Neural cell (in vitro differentiated cells): ENCODE measurements around the gene PEMT. TPM values are rescaled to one million over a fixed set of nuclear protein-coding genes. Genes with fewer than 3 reads are reported as not detected.

Source experiments
- H2AFZ ChIP-seq: fragments of 200-600, 300-800 bp; sonication (generic), shearing (Covaris generic); 2 replicates; pipeline ENCODE4 v1.6.0; 2014; ENCODE audit warnings: low read depth, mild to moderate bottlenecking, antibody characterized with exemption, low read length, moderate library complexity
- H3F3A ChIP-seq: fragments of 200-600 bp; shearing (Covaris generic); 2 replicates; pipeline ENCODE4 v1.6.1; 2016; ENCODE audit warnings: mild to moderate bottlenecking, moderate library complexity, mixed read lengths, antibody characterized with exemption, low read length; ENCODE audit not compliant: insufficient read depth, poor library complexity, severe bottlenecking
- H3K27ac ChIP-seq: fragments of 200-600, 300-800 bp; sonication (generic), shearing (Covaris generic); 2 replicates; pipeline ENCODE4 v1.5.1; 2014; ENCODE audit warnings: mild to moderate bottlenecking, low read length, moderate library complexity
- H3K27me3 ChIP-seq: fragments of 300-800, 200-600 bp; sonication (generic), shearing (Covaris generic); 2 replicates; pipeline ENCODE4 v1.6.0; 2014; ENCODE audit warnings: mild to moderate bottlenecking, low read depth, low read length, moderate library complexity; ENCODE audit not compliant: insufficient read depth
- H3K36me3 ChIP-seq: fragments of 300-800, 200-600 bp; sonication (generic), shearing (Covaris generic); 2 replicates; pipeline ENCODE4 v1.5.1; 2014; ENCODE audit warnings: mild to moderate bottlenecking, antibody characterized with exemption, low read length, moderate library complexity; ENCODE audit not compliant: insufficient read depth
- H3K4me2 ChIP-seq: fragments of 300-800, 200-600 bp; sonication (generic), shearing (Covaris generic); 2 replicates; pipeline ENCODE4 v1.6.0; 2014; ENCODE audit warnings: mild to moderate bottlenecking, low read length
- H3K4me3 ChIP-seq: fragments of 300-800, 200-600 bp; sonication (generic), shearing (Covaris generic); 2 replicates; pipeline ENCODE4 v1.5.1; 2014; ENCODE audit warnings: mild to moderate bottlenecking, low read length, moderate library complexity
- H3K79me2 ChIP-seq: fragments of 200-600 bp; shearing (Covaris generic); replicated peaks from 2 replicates; pipeline ENCODE4 v1.6.0; 2014; ENCODE audit warnings: mild to moderate bottlenecking, low read length, moderate library complexity; ENCODE audit not compliant: insufficient read depth
- H3K9ac ChIP-seq: fragments of 300-800, 200-600 bp; sonication (generic), shearing (Covaris generic); 2 replicates; pipeline ENCODE4 v1.6.1; 2016; ENCODE audit warnings: mild to moderate bottlenecking, low read length, mixed read lengths
- H3K9me2 ChIP-seq: fragments of 200-600 bp; shearing (Covaris generic); 2 replicates; pipeline ENCODE4 v1.6.1; 2016; ENCODE audit warnings: mild to moderate bottlenecking, low read length, mixed read lengths; ENCODE audit not compliant: insufficient read depth
- H3K9me3 ChIP-seq: fragments of 200-600, 300-800 bp; sonication (generic), shearing (Covaris generic); 2 replicates; pipeline ENCODE4 v1.6.1; 2016; ENCODE audit warnings: mild to moderate bottlenecking, mixed run types, low read length, moderate library complexity, mixed read lengths
- H4K20me1 ChIP-seq: fragments of 200-600 bp; shearing (Covaris generic); 2 replicates; pipeline ENCODE4 v1.6.1; 2016; ENCODE audit warnings: mild to moderate bottlenecking, mixed run types; ENCODE audit not compliant: insufficient read depth
- CTCF ChIP-seq: fragments of 450-650 bp; IDR thresholded peaks from 2 replicates; pipeline ENCODE4 v1.5.1; 2014; ENCODE audit warnings: antibody characterized with exemption, mild to moderate bottlenecking, moderate library complexity; ENCODE audit not compliant: poor library complexity, severe bottlenecking
- EP300 ChIP-seq: fragments of 450-650 bp; conservative IDR thresholded peaks from 2 replicates; pipeline ENCODE4 v1.6.1; 2014; ENCODE audit warnings: antibody characterized with exemption, mild to moderate bottlenecking, moderate library complexity; ENCODE audit not compliant: poor library complexity, severe bottlenecking
- EZH2 ChIP-seq: fragments of 200-600, 300-800 bp; shearing (Covaris generic), sonication (generic); IDR thresholded peaks from 2 replicates; pipeline ENCODE4 v1.6.1; 2014; ENCODE audit warnings: antibody characterized with exemption, low read length, borderline replicate concordance, mild to moderate bottlenecking; ENCODE audit not compliant: insufficient read depth, poor library complexity, severe bottlenecking
- MXI1 ChIP-seq: fragments of 450-650 bp; conservative IDR thresholded peaks from 2 replicates; pipeline ENCODE4 v1.6.1; 2014; ENCODE audit warnings: antibody characterized with exemption, mild to moderate bottlenecking; ENCODE audit not compliant: poor library complexity, severe bottlenecking
- POLR2AphosphoS5 ChIP-seq: IDR thresholded peaks from 2 replicates; pipeline ENCODE4 v1.6.1; 2012
- RAD21 ChIP-seq: fragments of 450-650 bp; conservative IDR thresholded peaks from 2 replicates; pipeline ENCODE4 v1.6.1; 2014; ENCODE audit warnings: antibody characterized with exemption, mild to moderate bottlenecking, moderate library complexity
- REST ChIP-seq: IDR thresholded peaks from 2 replicates; pipeline ENCODE4 v1.6.1; 2012; ENCODE audit warnings: borderline replicate concordance
- SMC3 ChIP-seq: fragments of 450-650 bp; conservative IDR thresholded peaks from 2 replicates; pipeline ENCODE4 v1.6.1; 2014; ENCODE audit warnings: antibody characterized with exemption, mild to moderate bottlenecking, moderate library complexity; ENCODE audit not compliant: poor library complexity
- TAF1 ChIP-seq: IDR thresholded peaks from 2 replicates; pipeline ENCODE4 v1.6.1; 2012; ENCODE audit warnings: low read depth
- polyA plus RNA-seq: library from polyadenylated mRNA; depleted of rRNA; stranded (reverse); fragments of >200 nt; gene quantifications from 2 replicates; pipeline ENCODE4 v1.2.3, GENCODE V29; 2014

PEMT gene
- polyA plus RNA-seq, 1 donor from 2014 or later = 71.7 TPM

- Histone ChIP-seq H3K9me2 (no peaks in the 10 kb centered on the region), H3K4me3 (no peak overlapping the region), H3K9ac (no peak overlapping the region), H3K27ac (no peak overlapping the region), H2AFZ (no peak overlapping the region), H3K36me3 (no peaks in the 10 kb centered on the region), H3K79me2 (no peaks in the 10 kb centered on the region), H3K4me2 (no peak overlapping the region), H4K20me1 (no peaks in the 10 kb centered on the region), H3K27me3 (no peaks in the 10 kb centered on the region), H3K9me3 (no peaks in the 10 kb centered on the region), H3F3A (no peaks in the 10 kb centered on the region)
- no peak for TF ChIP-seq REST
- no peak for TF ChIP-seq EP300
- no peak for TF ChIP-seq TAF1
- no peak for TF ChIP-seq SMC3
- TF ChIP-seq RAD21 = no peak
- no peak for TF ChIP-seq EZH2
- no peak for TF ChIP-seq CTCF
- TF ChIP-seq MXI1 = no peak
- no peak for TF ChIP-seq POLR2AphosphoS5
Observed at GRCh38 chr17:17518951-17519350, 72.6 kb downstream of the PEMT start.

GRCh38 chr17:17518014-17518413 is 73.5 kb downstream of the PEMT start:
- H3K9me2 ChIP-seq = no peaks in the 10 kb centered on the region
- no peaks in the 10 kb centered on the region for H4K20me1 ChIP-seq
- no peak overlapping the region for H3K9ac ChIP-seq
- H3K27me3 ChIP-seq = no peaks in the 10 kb centered on the region
- no peaks in the 10 kb centered on the region for H3K36me3 ChIP-seq
- no peaks in the 10 kb centered on the region for H3K79me2 ChIP-seq
- no peaks in the 10 kb centered on the region for H3K9me3 ChIP-seq
- no peak overlapping the region for H3K27ac ChIP-seq
- no peaks in the 10 kb centered on the region for H3F3A ChIP-seq
- no peak overlapping the region for H2AFZ ChIP-seq
- no peak overlapping the region for H3K4me3 ChIP-seq
- no peak overlapping the region for H3K4me2 ChIP-seq
- TF ChIP-seq CTCF (no peak), SMC3 (no peak), POLR2AphosphoS5 (no peak), EZH2 (no peak), EP300 (no peak), REST (no peak), RAD21 (no peak), MXI1 (no peak), TAF1 (no peak)
